CD4-positive, alpha-beta T cell treated with Interferon alpha-2 for 1 hour (primary cell): ENCODE measurements around the gene ZNF207.
"Not testable (repeated sequence)": the region's sequence is repeated elsewhere in the genome, so short reads cannot be mapped to it uniquely, and the experiment has no call there.

Experiments used
- DNase-seq, 2 donors: peaks; one replicate each; pipeline ENCODE4 v3.0.0-alpha.2; 2020 to 2022

Gene ZNF207

DNA sequence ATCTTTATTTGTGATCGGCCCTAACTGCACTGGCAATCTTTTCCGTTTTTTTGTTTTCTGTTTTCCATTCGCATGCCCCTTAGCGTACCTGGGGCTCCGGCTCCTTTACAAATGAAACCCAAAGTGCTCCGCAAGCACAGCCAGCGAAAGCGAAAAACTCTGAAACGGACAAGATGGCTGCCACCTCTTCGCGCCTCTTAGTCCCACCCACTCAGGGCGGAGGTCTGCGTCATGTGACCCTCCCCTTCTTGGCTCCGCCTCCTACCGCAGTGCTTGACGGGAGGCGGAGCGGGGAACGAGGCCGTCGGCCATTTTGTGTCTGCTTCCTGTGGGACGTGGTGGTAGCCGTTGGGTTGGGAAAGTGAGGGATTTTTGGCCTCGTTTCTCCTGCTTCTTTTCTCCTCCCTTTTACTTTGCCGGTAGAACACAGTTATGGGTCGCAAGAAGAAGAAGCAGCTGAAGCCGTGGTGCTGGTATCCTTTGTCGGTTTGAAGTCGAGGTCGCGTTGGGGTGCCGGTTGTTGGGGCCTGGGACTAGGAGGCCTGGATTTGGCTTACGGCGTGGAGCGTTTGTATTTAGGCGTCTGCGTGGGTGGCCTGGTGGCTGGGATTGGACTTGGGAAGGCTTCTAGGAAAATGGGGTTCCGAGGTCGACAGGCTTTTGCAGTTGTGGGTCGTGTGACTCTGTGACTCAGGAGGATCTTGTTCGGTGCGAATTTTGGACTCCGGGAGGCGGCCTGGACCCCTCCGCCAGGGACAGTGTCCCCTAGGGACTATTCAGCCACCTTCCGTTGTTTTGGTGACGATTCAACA lies at the start of gene ZNF207:
ZNF207 (plus strand) TSS at position 304 of the 812 bp plus-strand sequence; CDS start at position 433, 129 bp downstream.
- peak; percentile 95 to 97 for DNase-seq

DNA sequence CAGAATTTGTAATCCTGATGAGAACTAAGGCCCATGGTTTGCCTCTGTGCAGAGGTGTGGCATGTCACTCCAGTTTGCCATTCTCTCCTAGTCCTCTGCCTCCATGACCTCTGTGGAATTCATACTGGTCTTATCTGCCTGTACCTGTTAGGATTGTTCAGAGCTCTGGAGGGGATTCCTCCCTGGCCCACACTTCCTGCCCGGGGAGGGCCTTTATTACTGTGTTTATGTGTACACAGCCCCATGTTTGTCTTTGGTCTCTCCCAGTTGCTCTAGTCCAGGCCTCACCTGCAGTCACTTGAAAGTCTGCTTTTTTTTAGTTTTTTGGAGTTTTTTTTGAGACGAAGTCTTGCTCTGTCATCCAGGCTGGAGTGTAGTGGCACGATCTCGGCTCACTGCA lies 47.9 kb upstream of the ZNF207 start:
- DNase-seq, result no peak

DNA sequence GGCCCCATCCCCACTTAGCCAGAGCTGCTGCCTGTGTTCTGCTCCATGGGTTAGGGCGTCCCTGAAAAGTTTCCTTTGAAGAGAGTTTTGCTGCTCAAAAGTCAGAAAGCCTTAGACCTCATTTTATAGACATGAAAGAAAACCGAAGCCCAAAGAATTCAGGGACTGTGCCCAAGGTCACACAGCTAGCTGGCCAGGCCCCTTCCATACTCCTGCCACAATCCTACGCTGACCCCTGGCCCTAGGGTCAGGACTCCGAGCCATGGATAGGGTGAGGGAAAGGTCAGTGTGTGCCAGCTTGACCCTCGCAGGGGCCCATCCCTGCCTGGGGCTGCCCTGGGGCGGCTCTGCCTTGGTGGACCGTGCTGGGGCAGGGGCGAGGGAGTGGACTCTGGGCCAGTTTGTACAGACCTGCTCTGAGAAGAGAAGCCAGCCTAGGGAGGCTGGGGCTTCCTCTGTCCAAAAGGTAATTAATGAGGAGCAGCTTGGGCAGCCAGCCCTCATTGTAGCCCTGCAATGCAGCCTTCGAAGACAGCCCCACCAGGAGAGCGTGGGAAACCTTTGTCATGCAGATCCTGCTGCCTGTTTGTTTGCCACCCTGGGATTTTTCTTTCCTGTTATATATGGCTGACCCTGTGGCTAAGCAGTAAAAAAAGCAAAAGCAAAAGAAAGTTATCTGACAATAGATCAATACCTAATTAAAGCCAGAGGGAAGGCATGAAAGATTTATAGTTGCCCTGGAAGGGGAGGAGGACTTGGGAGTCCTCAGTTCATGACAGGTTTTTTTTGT lies 46.9 kb upstream of the ZNF207 start:
- no peak for DNase-seq

DNA sequence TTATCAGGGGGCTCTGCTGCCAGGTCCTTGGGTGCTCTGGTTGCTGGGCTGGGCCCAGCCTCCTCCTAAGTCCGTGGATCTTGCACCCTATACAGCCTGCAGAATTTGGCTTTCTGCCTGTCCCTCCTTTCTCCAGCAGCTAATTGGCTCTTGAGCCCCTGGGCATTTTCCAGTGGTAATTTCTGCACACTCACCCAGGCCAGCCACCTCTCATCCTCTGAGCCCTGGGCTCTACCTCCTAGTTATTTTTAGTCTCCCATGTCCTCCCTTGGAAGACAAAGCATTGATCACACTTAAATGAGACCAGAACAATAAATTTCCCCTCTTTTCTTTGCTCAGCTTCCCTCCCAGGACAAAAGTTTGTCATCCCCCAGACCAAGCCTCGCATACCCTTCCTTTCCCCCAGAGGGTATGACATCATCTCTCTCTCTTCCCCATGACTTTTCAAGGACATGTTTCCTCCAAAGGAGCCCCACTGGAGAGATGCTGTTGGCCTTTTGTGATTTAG lies 46.1 kb upstream of the ZNF207 start:
- no peak for DNase-seq

DNA sequence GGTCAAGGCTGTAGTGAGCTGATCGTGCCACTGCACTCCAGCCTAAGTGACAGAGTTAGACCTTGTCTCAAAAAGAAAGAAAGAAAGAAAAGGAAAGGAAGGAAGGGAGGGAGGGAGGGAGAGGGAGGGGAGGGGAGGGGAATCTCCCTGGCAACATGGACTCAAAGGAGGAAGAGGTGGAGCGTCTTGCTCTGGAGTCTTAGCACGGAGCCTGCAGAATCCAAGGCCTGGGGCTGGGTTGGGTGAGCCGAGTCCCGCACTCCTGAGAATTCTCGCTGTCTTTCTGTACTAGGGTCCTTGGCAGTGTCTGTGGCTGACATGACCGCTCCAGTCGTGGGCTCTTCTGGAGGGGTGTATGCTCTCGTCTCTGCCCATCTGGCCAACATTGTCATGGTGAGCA lies 44.9 kb upstream of the ZNF207 start:
- no peak for DNase-seq

DNA sequence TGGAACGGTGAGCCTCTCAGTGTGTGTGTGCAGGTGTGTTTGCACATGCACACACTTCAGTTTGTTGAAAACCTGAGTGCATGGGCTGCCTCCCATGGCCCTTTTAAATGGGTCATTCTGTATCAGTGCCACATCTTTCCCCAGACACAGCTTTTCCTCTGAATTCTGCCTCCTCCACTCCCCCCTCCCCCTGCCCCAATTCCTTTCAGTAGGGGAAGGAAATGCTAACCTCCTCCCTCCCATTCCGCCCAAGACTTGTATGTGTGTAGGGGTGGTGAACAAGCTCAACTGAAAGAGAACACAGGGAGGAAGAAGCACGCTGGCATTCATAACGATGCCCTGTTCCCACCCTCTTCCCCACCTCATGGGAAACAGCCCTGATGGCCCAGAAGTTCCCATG lies 42.3 kb upstream of the ZNF207 start:
- DNase-seq, result no peak

DNA sequence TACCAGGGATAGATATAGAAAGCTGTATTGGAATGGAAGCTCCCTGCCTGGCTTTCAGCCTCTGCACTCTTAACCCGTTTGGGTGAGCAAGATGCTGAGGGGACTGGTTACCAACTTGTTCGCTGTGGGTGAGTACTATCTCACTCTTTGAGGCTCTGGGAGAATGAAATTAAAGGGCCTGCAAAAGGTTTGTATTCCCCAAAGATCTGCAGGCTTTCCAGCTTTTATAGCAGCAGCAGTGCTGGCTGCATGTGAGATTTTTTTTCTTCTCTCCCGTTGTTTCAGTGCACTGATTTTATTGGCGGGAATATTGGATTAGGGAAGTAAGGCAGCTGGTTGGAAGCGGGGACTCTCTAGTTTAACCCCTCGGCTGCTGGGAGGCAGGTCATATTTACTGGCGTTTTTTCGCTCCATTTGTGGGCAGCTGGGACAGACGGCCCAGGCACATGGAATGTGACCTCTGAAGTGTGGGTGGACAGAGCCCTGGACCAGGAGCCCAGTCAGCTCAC lies 38.9 kb upstream of the ZNF207 start:
- DNase-seq, result no peak

DNA sequence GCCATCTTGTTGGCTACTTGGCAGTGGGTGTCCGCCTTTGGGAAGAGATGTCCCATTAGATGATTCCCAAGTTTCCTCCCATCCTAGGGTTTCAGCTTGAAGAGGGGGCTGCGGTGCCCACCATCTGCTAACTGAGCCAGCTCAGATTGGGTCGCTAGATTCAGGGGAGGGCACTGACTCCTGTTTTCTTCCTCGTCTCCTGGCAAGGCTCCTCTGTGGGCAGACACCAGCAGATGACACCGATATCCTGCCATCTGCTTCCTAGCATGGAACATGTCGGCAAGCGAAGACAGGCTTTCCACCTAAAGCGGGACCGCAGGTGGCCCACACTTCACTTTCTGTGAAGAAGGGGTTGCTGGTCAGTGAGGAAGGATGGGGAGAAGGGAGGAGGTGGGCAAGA lies 35.3 kb upstream of the ZNF207 start:
- DNase-seq, result no peak

DNA sequence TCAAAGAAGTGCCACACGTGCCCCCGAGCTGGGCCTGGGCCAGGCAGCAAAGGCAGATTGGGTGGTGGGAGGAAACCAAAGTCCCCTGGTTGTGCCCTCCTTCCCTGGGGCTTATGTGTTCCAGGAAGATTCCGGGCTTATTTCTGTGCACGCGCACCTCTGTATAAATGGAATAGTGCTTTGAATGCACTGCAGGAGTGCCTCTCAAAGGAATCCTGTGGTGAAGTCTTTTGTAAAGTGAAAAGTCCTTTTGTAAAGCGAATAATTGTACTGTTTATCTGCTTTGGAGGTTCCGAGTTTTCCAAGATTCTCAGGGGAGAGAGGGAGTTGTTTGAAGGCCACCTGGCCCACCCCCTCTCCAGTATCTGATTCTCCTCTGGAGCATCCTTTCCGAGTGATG lies 34.8 kb upstream of the ZNF207 start:
- no peak for DNase-seq

DNA sequence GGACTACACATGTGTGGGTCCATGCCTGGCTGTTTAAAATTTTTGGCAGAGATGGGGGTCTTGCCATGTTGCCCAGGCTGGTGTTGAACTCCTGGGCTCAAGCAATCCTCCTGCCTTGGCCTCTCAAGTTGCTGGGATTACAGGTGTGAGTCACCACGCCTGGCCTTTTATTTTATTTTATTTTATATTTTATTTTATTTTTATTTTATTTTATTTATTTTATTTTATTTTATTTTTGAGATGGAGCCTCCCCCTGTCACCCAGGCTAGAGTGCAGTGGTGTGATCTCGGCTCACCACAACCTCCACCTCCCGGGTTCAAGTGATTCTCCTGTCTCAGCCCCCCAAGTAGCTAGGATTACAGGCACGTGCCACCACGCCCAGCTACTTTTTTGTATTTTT lies 33.3 kb upstream of the ZNF207 start:
- DNase-seq, result not testable (repeated sequence)

DNA sequence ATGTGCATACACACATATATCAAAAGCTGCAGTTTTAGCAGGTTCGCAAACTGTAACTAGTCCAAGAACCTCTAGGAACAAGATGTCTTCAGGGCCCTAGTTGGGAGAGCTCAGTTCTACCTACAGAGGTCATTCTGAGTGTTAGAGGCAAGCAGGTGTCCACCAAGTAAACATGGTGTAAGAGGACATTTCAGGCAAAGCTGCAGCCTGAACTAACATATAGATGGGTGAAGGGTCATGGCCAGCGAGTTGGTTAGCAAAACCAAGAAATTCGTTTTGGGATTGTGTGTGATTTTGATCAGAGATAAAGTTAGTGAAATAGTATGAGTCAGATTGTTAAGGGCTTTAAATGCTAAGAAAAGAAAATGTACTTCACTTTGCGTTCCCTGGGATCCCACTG lies 32.6 kb upstream of the ZNF207 start:
- no peak for DNase-seq

DNA sequence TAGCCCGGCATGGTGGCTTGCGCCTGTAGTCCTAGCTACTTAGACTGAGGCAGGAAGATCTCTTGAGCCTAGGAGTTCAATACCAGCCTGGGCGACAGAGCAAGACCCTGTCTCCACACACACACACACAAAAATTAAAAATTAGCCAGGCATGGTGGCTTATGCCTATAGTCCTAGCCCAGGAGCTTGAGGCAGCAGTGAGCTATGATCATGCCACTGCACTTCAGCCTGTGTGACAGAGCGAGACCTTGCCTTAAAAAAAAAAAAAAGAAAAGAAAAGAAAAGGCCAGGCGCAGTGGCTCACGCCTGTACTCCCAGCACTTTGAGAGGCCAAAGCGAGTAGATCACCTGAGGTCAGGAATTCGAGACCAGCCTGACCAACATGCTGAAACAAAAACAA lies 31.9 kb upstream of the ZNF207 start:
- no peak for DNase-seq

DNA sequence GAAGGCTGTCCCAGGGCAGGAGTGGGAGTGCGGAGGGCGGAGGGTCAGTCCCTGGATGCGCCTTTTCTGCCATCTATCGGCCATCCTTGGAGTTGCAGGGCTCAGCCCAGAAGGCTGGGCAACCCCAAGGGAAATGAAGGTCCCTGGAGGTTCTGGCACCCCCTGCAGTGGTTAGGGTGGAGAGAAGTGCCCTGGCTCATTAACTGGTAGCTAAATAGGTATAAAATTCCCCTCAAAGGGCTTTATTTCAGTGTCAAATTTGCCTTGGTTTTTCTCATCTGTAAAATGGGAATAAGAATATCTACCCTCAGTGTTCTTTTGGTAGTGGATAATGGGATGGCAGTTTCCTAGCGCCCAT lies 30.4 kb upstream of the ZNF207 start:
- peak; percentile 78 to 81 for DNase-seq

DNA sequence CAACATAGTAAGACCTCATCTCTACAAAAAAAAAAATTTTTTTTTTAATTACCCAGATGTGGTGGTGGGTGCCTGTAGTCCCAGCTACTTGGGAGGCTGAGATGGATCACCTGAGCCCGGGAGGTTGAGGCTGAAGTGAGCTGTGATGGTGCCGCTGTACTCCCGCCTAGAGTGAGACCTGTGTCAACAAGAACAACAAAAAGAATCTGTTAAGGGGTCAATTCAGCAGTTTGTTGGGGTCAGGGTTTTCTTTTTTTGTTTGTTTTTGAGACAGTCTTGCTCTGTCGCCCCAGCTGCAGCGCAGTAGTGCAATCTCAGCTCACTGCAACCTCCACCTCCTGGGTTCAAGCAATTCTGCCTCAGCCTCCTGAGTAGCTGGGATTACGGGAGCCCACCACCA lies 29.9 kb upstream of the ZNF207 start:
- DNase-seq, result not testable (repeated sequence)

DNA sequence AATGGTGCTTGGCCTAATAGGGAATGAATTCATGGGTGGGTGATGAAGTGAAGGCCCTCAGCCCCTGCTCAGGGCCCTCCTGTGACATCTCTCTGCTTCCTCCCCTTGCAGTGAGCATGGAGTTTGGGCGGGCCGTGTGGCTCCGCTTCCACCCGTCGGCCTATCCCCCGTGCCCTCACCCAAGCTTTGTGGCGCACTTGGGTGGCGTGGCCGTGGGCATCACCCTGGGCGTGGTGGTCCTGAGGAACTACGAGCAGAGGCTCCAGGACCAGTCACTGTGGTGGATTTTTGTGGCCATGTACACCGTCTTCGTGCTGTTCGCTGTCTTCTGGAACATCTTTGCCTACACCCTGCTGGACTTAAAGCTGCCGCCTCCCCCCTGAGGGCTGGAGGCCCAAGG lies 29.1 kb upstream of the ZNF207 start:
- DNase-seq, result no peak

DNA sequence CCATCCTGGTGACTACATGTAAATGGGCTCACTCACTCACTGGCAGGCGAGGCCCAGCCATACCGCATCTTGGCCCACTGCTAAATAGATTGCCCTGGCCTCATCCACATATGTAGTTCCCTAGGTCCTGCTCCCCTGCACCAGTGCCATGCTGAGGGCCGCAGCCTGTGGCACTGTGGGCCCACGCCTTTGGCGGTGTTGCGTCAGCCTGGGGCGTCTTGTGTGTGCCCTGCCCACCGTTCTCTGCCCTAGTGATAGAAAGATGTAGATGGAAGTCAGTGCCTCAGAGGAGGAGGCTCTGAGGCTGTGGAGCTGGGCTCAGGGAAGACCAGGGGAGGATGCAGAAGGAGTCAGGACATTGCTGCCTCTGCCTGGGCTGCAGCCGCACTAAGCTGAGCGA lies 26.9 kb upstream of the ZNF207 start:
- no peak for DNase-seq

DNA sequence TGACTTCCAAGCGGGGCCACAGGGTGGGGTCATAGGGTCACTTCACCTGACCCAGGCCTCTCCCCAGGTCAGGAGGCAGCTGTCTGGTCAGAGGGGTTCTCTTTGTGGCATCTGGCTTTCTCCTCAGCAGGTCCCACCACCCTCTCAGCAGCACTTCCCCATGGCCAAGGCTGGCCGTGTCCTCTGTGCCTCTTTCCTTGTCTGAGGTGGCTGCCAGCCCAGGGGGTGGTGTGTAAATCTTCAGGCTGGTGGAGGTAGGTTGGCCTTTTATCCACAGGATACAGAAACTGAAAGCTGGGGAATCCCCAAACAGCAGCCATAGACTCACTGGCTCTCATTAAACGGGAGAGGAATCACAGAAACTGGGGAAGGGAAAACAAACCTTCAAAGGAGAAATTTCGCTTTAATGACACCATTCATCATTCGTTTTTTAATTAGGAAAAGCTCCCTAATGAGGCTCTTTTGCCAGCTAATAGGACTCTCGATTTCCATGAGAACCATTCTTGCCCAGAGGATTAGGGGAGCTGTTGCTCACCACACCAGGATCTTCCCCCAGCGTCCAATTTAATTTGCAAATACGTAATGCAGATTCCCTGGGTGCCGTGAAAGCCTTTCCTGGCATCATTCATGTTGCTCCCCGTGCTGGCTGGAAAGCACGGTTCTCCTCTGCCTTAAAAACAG lies 26.0 kb upstream of the ZNF207 start:
- peak; percentile 22 to 59 for DNase-seq

DNA sequence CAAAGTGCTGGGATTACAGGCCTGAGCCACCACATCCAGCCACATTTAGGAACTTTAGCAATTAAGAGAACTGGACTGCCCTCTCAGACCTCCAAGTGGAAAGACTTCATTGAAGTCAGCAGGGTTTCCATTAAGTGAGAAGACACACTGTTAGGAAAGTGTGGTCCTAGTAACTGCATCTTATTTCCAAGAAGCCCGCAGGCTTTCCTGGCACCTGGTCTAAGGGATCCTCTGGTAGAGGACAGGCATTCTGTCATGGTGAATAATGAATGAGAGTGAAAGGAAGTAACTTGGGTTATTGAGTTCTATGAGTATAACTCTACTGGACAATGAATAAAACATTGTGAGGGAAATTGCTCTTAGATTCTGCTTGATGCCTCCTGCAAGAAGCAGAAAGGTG lies 22.0 kb upstream of the ZNF207 start:
- DNase-seq, result no peak

DNA sequence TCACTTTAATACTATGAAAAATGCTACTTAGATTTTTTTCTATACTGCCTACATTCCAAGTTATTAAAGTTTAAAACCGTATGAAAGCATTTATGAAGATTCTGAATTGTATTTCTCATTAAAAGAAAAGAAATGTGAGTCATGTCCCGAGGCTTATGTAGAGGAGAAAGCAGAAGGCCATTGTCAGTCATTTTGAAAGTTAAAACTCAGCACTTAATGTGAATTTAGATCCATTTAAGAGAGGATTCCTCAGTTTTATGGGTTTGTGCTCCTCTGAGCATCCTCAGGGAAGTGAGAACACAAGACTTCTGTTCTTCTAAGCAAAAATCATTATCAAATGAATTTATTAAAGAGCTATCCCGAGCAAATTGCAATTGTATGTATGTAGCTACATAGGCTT lies 19.8 kb upstream of the ZNF207 start:
- DNase-seq, result no peak

DNA sequence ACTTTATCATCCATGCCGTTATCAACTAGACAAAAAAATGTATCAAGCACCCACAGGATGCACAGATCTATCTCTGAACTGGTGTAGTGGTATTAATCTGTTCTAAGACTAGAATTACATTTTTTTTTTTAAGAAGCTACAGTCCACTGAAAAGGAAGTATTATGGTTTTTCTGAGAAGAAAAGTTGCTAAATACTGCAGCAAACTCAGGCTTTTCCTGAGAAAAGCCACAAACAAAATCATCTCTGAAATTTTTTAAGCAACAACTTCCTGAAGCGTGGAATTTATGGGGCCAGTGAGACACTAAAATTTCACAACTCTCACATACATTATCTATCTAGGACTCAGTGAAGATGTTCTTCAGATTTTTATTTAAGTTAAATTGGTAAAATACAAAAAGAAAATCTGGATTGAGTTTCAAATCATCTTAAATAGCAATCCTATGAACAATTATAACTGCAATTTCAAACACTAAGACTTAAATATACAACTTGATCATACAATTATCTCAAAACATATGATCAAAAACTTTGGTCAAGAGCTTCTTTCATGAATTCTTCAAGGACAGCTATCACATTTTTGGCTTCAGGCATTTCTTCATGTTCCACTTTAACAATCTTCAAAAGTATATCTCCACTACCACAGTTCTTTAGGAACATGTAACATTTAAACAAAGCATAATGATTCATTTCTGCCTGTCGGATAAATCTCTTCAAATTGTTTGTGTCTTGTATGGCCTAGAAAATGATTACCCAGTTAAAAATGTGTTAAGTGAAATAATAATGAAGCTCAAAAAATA lies 18.5 kb upstream of the ZNF207 start:
- DNase-seq, result peak in 1 of 2 donors; percentile 27

DNA sequence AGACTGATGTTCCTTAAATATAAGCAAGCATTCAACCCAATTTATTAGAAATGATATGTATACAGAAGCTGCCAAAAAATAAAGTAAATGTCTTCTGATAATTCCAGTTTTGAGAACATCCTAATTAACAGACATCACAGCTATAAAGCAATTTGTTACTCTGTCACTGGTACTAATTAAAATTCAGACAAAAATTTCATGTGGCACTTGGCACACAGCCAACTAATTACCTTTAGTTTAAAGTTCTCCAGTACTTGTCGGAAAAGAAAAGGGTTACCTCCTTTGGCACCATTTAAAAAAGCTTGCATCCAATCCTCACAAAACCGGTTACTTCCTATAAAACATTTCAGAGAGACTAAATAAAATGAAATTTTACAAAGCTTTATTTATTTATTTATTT lies 16.8 kb upstream of the ZNF207 start:
- DNase-seq, result no peak

DNA sequence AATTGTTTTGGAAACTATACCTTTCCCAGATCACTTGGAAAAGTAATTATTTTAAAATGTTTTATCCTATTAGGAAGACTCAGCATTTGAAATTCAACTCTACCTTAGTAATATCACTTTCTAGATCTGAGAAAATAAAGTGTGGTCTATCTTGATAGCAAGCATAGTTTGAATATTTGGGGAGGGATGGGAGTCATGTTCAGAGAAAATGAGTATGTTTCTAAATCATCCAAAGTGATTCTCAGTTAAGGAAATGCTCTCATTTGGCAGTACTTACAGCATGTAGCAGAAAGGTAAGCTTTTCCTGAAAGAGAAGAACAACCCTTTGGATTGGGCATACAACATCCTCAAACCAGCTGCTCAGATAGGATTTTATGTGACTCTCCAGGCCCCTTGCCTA lies 14.9 kb upstream of the ZNF207 start:
- DNase-seq, result no peak

DNA sequence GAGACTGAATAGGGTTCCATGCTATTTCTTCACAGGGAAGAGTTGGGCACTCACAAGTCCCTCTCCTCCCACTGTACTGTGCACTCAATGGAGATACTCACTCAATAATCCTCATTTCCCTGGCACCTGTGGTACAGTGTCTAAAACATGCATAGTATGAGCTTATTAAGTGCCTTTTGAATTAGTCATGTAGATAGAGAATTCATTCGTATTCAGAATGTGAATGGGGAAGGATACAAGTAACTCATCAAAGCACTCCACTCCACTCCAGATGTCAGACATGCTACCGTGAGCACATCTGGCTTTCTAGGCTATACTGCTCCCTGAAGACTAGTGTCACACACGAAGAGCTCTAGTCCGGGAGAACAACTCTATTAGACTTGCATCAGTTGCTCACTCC lies 14.3 kb upstream of the ZNF207 start:
- no peak for DNase-seq
